Measurements from ENCODE around the gene SETDB1.
"Not testable (repeated sequence)": the region's sequence is repeated elsewhere in the genome, so short reads cannot be mapped to it uniquely, and the experiment has no call there.

GRCh38 chr1:150883121-150883520 is 43.0 kb upstream of the SETDB1 start:
- TF ChIP-seq CTCF, POLR2A (IDR thresholded peaks at IDR 0.05): not testable (repeated sequence)
